Stimulated activated CD8-positive, alpha-beta memory T cell treated with anti-CD3 and anti-CD28 coated beads, Interleukin-15, amount 100 ng/mL, for 48 hours (primary cell): ENCODE measurements around the gene TMEM92.

Experiments
- DNase-seq, 2 donors: peaks; one replicate each; pipeline ENCODE4 v3.0.0-alpha.2; 2020; ENCODE audit warnings: low read depth in 2 of 2

Gene TMEM92

DNA sequence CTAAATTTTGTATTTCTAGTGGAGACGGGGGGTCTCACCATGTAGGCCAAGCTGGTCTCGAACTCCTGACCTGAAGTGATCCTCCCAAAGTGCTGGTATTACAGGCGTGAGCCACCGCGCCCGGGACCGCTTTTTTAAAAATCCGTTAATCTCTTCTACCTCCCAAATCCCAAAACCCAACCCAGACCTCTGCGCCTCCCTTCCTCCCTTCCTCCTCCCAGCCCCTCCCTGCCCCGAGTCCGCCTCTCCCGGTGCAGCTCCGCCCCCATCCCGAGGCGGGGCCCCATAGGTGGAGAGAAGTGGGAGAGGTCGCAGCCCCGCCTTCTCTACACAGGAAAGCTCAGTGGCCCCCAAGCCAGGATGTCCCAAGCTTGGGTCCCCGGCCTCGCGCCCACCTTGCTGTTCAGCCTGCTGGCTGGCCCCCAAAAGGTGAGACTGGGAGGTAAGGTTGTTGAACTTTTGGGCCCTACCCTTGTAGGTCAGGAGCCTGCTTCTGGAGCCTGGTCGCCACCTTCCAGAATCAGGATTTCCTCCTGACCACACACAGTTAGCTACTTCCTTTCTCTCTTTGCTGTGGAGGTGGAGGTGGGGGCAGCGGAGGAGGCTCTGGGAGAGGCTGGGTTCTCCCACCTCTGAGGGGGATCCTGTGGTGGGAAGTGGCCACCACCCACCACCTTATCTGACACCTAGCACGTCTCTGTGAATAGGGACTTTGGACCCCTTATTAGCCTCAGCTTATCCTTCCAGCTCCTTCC is at the start of gene TMEM92:
TSS of gene TMEM92 (plus strand) at position 325 of the 755 bp plus-strand sequence. CDS start at position 361, 36 bp downstream.
- DNase-seq = no peak

DNA sequence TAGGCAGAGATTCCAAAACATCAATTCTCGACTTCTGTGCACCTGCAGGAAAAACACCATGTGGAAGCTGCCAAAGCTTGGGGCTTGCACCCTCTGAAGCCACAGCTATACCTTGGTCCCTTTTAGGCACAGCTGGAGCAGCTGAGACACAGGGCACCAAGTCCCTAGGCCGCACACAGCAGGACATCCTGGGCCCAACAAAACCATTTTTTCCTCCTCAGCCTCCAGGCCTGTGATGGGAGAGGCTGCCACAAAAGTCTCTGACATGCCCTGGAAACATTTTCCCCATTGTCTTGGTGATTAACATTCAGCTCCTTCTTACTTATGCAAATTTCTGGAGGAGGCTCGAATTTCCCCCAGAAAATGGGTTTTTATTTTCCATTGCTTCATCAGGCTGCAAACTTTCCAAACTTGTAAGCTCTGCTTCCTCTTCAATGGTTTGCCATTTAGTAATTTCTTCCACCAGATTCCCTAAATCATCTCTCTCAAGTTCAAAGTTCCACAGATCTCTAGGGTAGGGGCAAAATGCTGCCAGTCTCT is 48.5 kb upstream of the TMEM92 start:
- DNase-seq = no peak

DNA sequence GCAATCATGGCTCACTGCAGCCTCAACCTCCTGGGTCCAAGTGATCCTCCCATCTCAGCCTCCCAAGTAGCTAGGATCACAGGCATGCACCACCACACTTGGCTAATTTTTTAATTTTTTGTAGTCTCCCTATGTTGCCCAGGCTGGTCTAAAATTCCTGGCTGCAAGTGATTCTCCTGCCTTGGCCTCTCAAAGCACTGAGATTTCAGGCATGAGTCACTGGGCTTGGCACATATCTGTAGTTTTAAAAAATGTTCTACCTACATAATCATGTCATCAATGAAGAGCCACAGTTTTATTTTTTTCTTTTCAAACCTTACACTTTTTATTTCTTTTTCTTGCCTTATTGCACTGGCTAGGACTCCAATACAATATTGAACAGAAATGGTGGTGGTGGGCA is 39.7 kb upstream of the TMEM92 start:
- no peak for DNase-seq

DNA sequence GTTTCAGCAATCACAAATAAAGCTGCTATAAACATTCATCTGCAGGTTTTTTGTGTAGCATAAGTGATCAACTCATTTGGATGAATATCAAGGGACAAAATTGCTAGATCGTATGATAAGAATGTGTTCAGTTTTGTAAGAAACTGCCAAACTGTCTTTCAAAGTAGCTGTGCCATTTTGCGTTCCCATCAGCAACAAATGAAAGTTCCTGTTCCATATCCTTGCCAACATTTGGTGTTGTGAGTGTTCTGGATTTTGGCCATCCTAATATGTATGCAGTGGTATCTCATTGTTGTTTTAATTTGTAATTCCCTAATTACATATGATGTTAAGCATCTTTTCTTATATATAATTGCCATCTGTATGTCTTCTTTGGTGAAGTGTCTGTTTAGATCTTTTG is 36.4 kb upstream of the TMEM92 start:
- no peak for DNase-seq

DNA sequence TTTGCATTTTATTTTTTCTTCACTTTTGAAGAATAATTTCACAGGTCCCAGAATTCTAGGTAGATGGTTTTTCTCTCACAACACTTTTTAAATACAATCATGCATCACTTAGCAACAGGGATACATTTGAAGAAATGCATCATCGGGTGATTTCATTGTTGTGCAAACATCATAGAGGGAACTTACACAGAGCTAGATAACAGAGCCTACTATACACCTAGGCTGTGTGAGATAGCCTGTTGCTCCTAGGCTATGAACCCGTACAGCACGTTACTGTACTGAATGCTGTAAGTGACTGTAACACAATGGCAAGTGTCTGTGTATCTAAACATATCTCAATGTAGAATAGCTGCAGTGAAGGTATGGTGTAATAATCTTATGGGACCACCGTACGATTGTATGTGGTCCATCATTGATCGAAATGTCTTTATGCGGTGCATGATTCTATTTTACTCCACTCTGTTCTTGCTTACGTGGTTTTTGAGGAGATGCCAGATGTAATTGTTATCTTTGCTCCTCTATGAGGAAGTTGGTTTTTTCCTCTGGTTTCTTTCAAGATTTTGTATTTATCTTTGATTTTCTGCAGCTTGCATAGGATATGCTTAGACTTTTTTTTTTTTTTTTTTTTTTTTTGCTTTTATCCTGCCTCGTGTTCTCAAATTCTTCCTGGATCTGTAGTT is 35.5 kb upstream of the TMEM92 start:
- DNase-seq = no peak

DNA sequence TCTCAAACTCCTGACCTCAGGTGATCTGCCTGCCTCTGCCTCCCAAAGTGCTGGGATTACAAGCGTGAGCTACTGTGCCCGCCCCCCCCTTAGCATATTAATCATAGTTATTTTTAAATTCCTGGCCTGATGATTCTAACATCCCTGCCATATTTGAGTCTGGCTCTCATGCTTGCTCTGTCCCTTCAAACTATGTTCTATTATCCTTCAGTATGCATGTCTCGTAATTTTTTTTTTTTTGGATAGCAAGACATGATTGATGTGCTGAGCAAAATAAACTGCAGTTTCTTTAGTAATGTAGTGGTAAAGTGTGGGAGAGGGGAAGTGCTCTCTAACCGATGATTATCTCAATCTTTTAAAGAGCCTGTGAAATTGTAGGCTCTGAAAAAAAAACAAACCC is 34.3 kb upstream of the TMEM92 start:
- DNase-seq = no peak

DNA sequence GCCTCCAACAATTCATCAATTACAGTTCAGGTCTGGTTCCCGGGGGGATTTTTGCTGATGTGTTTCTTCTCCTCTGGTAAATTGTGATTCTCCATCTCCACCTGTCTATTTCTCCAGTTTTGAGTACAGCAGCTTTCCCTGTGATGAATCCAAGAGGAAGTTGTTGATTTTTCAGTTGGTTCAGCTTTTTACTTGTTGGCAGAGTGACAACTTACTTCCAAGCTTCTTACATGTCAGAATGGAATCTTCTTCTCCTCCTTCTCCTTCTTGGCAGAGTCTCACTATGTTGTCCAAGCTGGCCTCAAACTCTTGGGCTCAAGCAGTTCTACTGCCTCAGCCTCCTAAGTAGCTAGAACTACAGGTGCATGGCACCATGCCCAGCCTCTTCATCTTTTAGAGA is 33.4 kb upstream of the TMEM92 start:
- DNase-seq = no peak

DNA sequence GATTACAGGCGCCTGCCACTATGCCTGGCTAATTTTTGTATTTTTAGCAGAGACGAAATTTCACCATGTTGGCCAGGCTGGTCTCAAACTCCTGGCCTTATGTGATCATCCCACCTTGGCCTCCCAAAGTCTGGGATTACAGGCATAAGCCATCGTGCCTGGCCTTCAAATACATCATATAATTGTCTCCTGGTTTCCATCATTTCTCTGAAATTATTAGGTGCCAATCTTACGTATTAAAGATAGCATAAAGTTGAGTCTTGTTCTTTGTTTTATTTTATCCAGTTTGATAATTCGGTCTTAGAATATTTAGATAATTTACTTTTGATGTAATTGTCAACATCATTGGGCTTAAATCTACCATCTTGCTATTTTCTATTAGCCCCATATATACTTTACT is 32.8 kb upstream of the TMEM92 start:
- DNase-seq = no peak

DNA sequence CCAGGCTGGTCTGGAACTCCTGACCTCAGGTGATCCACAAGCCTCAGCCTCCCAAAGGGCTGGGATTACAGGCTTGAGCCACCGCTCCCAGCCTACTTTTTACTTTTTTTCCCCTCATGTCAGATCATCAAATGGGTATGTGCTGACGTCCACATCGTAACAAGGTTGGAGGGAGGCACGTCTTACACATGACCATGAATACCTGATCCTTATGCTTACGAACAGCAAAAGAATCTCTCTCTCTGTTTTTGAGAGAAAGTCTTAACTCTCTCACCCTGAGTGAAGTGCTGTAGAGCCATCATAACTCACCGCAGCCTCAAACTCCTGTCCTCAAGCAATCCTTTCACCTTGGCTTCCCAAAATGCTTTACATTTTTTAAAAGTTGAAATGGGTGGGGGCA is 29.5 kb upstream of the TMEM92 start:
- no peak for DNase-seq

DNA sequence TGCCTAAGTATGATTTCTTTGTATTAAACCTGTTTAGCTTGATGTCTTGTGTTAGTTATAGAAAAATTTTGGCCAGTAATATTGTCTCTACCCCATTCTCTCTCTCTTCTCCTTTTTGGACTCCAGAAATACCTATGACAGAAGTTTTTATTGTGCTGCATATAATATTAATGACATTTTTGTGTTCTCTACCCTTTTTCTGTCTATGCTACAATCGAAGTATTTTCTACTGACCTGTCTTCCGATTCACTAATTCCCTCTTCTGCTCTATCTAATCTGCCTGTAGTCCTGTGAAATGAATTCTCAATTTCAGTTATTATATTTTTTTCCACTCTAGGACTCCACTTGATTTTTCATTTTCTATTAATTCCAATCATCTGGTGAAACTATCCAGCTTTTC is 26.0 kb upstream of the TMEM92 start:
- no peak for DNase-seq

DNA sequence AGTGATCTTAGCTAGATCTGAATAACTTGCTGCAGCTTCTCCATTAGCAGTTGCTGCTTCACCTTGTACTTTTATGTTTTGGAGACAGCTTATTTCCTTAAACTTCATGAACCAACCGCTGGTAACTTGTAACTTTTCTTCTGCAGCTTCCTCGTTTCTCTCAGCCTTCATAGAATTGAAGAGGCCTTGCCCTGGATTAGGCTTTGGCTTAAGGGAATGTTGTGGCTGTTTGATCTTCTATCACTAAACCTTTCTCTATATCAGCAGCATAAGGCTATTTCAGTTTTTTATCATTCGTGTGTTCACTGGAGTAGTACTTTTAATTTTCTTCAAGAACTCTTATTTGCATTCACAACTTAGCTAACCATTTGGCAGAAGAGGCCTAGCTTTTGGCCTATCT is 21.5 kb upstream of the TMEM92 start:
- DNase-seq = no peak

DNA sequence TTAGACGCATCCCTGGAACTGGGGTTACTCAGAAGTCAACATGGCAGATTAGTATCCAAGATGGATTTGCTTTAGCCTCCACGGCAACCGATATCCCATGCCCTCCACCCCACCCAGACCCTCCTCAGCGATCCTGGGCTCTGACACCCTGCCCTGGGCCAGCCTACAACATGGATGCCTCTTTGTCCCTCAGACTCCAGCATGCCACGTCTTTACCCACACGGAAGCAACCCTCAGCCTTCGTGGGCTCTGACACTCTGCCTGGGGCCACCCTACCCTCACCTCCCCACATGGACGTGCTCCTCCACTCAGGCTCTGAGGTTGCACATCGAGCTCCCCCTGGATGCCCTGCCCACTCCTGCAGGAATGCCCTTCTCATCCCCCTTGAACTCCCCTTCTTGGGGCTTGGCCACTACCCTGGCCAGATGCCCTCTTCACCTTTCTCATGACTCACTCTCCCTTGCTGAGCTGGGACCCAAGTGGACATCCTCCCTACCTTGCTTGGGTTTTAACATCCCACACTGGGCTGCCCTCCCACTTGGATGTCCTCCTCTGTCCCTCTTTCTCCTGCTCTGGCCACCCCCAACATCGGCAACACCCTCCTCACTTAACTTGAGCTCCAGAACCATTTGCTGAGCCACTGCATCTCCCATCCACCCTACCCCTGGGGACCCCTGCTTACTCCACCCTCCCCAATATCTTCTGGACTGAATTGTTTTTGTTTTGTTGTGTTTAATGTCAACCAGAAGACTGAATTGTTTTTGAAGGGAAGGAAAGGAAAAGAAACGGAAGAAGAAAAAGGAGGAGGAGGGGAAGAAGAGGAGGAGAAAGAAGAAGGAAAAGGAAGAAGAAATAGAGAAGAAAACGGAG is 18.3 kb upstream of the TMEM92 start:
- no peak for DNase-seq

DNA sequence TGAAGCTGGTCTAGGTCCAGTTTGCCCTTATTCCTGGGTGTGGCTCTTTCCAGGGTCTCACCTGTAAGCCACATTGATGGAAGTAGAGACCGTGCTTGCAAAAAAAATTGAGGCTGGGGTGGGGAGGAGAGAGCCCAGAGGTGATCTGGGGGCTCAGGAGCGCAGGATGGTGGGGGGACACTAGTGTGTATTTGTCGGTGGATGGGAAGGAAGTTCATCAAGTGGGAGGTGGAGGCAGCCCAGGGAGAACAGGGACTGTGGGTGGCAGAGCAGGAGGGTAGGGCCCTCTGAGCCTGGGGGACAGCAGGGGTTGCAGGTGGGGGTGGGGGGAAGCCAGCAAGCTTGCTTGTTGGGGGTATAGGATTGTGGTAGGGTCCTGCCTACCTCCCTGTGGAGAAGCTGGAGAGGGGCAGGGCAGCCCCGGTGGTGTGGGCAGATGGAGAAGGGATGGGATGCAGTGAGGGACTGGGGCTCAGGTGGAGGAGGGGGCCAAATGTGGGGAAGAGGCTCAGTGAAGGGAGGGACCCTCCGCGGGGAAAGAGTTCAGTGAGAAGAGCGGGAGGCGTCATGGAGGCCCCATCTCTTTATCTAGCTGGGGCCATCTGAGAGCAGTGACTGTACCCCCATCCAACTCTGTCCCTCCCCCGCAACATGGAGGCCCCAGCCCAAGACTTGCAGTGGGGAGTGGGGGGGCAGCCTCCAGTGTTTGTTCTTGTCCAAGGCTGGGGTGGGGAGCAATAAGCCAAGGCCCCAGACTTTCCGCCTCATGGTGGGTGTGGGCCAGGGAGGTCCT is 17.2 kb upstream of the TMEM92 start:
- DNase-seq = no peak

DNA sequence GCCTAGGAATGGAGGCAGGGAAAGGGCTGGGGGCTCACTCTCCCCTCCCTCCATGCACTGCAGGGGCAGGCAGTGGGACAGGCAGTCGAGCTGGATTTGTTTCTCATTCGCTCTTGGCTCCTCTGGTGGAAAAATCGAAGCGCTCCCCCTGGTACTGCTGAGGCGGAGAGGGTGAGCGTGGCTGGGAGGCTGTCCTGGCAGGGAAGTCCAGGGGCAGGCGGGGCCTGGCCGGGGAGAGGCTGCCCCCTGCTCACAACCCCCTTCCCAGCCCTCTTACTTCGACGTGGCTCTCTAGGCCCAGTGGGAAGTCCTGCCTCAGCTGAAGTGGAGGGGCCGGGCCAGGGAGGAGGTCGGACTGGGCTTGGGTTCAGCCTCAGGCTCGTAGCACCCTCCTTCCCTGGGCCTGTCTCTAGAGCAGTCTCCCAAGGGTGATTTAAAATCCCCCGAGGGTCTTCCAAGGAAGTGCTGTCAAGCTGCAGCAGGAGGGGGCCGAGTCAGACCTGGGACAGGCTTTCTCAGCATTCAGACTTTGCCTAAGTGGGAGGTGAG is 16.5 kb upstream of the TMEM92 start:
- no peak for DNase-seq

DNA sequence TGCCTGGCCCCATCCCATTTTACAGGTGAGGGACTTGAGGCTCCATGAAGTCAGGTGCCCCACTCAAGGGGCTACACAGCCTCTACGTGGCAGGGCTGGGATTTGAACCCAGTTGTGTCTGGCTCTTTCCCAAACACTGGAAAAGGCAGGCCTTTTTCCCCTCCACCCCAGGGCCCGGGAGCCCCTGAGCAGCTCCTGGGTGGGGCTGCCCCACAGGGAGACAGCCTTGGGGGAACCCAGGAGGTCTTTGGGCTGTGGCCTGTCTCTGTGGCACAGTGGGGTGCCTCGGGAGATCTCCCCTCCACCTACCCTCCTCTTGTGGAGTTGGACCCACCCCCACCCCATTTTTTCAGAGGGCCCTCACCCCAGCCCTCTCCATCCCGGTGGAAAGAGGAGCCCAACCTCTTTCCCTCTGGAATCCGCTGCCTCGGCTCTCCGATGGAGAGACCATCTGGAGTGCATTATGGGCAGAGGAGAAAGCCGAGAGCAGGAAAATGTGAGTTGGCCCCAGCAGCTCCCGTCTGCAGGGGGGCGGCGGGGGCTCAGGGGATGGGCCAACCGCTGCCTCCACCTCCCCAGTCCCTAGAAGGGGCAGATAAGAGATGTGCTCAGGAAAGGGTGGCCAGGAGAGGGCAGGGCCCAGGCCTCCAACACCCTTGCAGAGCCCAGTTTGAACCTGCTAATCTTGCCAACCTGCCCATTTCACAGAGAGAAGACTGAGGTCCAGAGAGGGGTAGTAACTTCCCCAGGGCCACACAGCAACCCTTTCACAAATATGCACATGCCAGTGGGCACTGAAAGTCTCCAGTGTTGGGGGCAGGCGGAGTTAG is 15.4 kb upstream of the TMEM92 start:
- no peak for DNase-seq

DNA sequence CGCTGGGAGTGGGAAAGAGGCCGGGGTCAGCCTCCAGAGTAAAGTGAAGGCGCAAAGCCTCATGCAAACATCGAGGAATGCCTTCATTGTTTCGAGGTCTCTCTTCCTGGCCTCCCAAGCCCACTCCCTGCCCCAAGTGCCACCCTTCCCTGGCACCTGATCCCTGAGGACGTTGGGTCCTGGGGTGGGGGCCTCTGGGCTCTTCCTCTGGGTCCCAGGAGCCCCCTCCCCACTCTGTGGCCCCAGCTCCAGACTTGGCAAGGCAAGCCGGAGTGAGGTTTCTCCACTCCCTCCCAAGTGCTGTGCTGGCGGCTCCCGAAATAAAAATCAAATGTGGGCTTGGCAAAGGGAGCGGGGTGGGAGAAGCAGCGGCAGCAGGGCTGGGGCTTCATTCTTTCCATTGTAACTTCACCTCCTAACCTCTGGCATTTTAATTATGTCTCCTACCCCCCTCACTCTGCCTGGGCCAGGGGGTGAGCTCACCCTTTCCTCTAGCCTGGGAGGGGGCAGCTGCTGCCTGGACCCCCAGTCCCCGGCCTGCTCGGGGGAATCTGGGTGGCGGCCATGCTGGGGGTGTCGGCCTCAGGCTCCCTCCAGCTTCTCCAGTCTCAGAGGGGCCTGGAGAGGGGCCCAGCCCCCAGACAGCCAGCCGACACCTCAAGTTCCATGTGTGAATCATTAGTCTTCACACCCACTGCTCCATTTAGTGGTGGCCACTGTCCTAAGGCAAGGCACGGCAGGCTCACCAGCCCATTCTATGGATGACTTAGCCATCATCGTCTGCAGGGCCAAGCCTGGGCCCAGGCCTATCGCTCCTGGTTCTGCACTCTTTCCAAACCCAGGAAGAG is 14.6 kb upstream of the TMEM92 start:
- no peak for DNase-seq

DNA sequence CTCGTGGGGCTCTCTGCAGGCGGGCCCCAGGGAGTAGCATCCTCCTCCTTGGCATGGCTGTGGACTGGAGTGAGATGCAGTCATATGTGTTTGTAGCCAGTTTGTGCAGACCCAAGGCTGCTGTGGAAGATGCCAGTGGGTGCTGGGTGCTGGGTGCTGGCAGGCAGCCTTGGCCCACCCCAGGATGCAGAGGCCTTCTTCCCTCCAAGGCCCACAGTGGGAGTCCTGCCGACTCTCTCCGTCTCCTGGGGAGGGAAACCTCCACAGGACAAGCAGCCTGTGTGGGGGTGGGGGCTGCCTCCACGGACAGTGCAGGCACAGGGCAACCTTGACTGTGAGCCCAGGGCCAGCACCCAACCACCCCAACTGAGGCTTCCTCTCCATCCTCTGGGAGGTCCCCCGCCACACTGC is 13.8 kb upstream of the TMEM92 start:
- DNase-seq = no peak

DNA sequence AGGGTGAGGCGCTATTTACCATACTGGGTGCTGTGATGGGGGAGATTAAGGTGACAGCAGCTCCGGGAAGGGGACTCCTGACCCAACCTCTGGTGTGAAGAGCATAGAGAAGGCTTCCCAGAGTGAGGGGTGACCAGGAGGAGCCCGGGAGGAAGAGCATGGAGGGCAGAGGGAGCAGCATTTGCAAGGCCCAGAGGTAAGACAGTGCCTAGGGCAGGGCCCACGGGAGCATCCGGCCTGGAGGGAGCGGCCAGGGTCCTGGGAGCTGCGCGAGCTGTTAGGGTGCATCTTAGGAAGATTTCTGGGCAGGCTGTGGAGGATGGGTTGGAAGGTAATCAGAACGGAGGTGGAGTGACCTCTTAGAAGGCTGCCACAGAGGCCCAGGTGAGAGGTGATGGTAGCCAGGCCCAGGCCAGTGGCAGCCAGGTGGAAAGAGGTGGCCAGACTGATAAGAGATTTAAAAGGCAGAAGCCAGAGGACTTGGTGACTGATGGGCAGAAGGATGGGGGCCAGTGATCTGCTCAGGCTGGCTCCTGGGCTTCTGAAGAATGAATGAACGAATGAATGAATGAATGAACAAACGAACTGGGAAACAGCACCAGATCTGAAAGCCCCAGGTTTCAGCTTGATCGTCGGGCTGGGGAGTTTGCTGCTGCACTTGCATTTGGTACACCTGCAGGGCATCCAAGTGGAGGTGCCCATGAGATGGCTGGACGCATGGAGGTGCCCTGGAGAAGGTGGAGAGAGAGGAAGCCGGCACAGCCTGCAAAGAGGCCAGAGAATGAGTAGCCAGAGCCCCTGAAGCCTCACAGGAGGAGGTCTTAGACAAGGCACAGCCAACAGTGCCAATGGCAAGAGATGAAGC is 13.0 kb upstream of the TMEM92 start:
- no peak for DNase-seq
